ENCODE measurements around the gene MAPK8. TPM values are rescaled to one million over a fixed set of nuclear protein-coding genes. Genes with fewer than 3 reads are reported as not detected.

MAPK8 gene
- total and polyA plus RNA-seq, 8 donors: 1.2 to 85.0 (median 22.3) TPM

GRCh38 chr10:48442090-48442808 is 135.8 kb downstream of the MAPK8 start:
- WGBS, 5 donors: 68 to 80% (median 77%) methylated on average over 6 to 11 of the region's 11 CpGs

GRCh38 chr10:48442809-48443177 is 136.3 kb downstream of the MAPK8 start:
- intact Hi-C loops (cut with DNase I; ENCODE audit: low total_unique reads): no loop called here
- Histone ChIP-seq H3K4me3 (no peak overlapping the region), H3K27me3 (no peaks in the 10 kb centered on the region), H3K4me1 (peaks cover 0 to 7% (median 2%) of the 10 kb centered on the region in 4 donors), H3K27ac (no peak overlapping the region), H3K9me3 (no peaks in the 10 kb centered on the region), H3K36me3 (peaks cover 0 to 6% (median 5%) of the 10 kb centered on the region in 4 donors)
- 76 to 91% (median 82%) methylated on average over 4 to 5 of the region's 5 CpGs for WGBS, 5 donors
- DNase-seq: no peak
- TF ChIP-seq POLR2A (IDR thresholded peaks at IDR 0.05): no peak
- TF ChIP-seq POLR2AphosphoS5 (IDR thresholded peaks at IDR 0.05): no peak
- TF ChIP-seq EP300 (IDR thresholded peaks at IDR 0.05): no peak
- TF ChIP-seq CTCF (IDR thresholded peaks at IDR 0.05): no peak

More at GRCh38 chr10:48442090-48442808, 135.8 kb downstream of the MAPK8 start:
- Histone ChIP-seq H3K9me3 (no peaks in the 10 kb centered on the region), H3K27me3 (no peaks in the 10 kb centered on the region), H3K4me1 (peaks cover 0 to 7% (median 2%) of the 10 kb centered on the region in 4 donors), H3K27ac (no peak overlapping the region), H3K36me3 (peaks cover 0 to 11% (median 10%) of the 10 kb centered on the region in 4 donors), H3K4me3 (no peak overlapping the region)
- intact Hi-C loops (cut with DNase I; ENCODE audit: low total_unique reads): no loop called here
- TF ChIP-seq POLR2A (IDR thresholded peaks at IDR 0.05): no peak
- no peak for TF ChIP-seq EP300 (IDR thresholded peaks at IDR 0.05)
- TF ChIP-seq CTCF (IDR thresholded peaks at IDR 0.05): no peak
- no peak for TF ChIP-seq POLR2AphosphoS5 (IDR thresholded peaks at IDR 0.05)
- no peak for DNase-seq

- Histone ChIP-seq H3K27me3 (peaks cover 0 to 4% (median 0%) of the 10 kb centered on the region in 3 donors), H3K36me3 (no peaks in the 10 kb centered on the region), H3K4me1 (peaks cover 0 to 4% (median under 1%) of the 10 kb centered on the region in 4 donors), H3K27ac (no peak overlapping the region), H3K4me3 (no peak overlapping the region), H3K9me3 (no peaks in the 10 kb centered on the region)
- WGBS, 5 donors: 16 to 40% (median 31%) methylated on average over 2 of the region's 2 CpGs
- intact Hi-C loops (cut with DNase I; ENCODE audit: low total_unique reads): no loop called here
- peak in 1 of 2 donors; percentile 25 for DNase-seq
- TF ChIP-seq CTCF (IDR thresholded peaks at IDR 0.05) (peak in 2 of 7 experiments; percentile 6 to 14), EP300 (IDR thresholded peaks at IDR 0.05) (no peak)
Measured at GRCh38 chr10:48444266-48444665, 137.8 kb downstream of the MAPK8 start.

DNA sequence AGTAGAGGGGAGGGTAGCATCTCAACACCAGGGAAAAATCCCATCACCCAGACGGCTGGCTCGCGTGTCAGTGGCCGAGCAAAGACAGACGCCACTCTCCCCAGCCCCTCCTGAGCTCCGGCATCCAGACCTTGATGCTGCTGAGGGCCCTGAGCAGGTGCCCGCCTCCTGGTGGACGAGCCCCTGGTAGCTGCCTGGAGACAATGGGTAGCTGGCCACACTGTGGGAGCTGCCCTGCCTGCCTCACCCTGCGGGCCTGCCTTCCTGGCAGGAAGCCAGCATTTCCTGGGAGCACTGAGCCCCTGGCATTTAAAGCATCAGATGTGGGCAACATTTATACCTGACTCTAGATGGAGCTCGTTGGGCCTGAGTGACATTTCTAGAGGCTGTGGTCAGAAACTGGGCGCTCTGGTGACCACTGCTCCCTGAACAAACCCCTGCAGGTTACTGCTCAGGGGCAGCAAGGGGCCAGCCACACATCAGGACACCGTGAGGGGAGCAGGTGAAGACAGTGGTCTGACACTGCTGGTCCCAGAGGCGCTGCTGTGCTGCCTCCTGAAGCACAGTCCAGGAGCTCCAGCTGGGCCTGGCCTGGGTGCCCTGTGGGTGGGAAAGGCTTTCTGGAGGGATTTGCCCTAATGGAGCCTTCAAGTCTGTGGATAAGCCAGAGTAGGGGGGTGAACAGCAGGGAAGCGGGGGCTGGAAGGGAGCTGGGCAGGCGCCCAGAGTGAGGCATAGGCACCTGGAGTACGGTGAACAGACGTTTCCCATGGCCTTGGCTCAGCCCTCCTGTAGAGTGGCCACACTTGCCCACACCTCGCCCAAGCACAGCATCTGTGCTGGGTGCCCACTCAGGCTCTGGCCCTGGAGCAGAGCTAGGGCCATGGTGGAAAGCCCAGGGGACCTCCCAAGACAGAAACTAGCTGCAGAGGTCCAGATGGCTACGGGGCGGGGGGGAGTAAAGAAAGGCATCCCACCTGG is 138.7 kb downstream of the MAPK8 start:
- Histone ChIP-seq H3K4me1 (no peaks in the 10 kb centered on the region), H3K27me3 (peaks cover 0 to 10% (median 0%) of the 10 kb centered on the region in 3 donors), H3K36me3 (no peaks in the 10 kb centered on the region), H3K9me3 (no peaks in the 10 kb centered on the region), H3K27ac (no peak overlapping the region), H3K4me3 (no peak overlapping the region)
- intact Hi-C loops (cut with DNase I; ENCODE audit: low total_unique reads): no loop called here
- no peak for TF ChIP-seq POLR2AphosphoS5 (IDR thresholded peaks at IDR 0.05)
- no peak for TF ChIP-seq POLR2A (IDR thresholded peaks at IDR 0.05)
- no peak for TF ChIP-seq EP300 (IDR thresholded peaks at IDR 0.05)
- TF ChIP-seq CTCF (IDR thresholded peaks at IDR 0.05): no peak
- peak; percentile 25 to 48 for DNase-seq
- 69 to 81% (median 76%) methylated on average over 17 to 20 of the region's 20 CpGs for WGBS, 5 donors
